Activated CD4-positive, alpha-beta T cell treated with anti-CD3 and anti-CD28 coated beads, Interleukin-2, amount 50 U/mL, for 48 hours (primary cell): ENCODE results near the gene CCR9.
"Not testable (repeated sequence)": the region's sequence is repeated elsewhere in the genome, so short reads cannot be mapped to it uniquely, and the experiment has no call there.

Source experiments
- DNase-seq, 2 experiments: peaks; one replicate each; pipeline ENCODE4 v3.0.0-alpha.2; 2020

The CCR9 gene

GRCh38 chr3:45885979-45886705, at the start of gene CCR9:
Gene CCR9, plus strand, starts transcription at chr3:45886543. Its CDS starts 8,391 bp downstream, at chr3:45894934.
- no peak for DNase-seq

GRCh38 chr3:45838466-45838865, 47.9 kb upstream of the CCR9 start:
- DNase-seq: no peak

- no peak for DNase-seq
Measured at GRCh38 chr3:45841420-45841756, 45.0 kb upstream of the CCR9 start.

- DNase-seq: peak; percentile 87 to 91
Measured at GRCh38 chr3:45841757-45842491, 44.4 kb upstream of the CCR9 start, which contains the start of gene LZTFL1. Gene LZTFL1, minus strand, starts transcription at chr3:45842119. Its CDS starts 128 bp downstream, at chr3:45841991.

GRCh38 chr3:45842851-45843625, 43.3 kb upstream of the CCR9 start:
- DNase-seq: no peak

- no peak for DNase-seq
Measured at GRCh38 chr3:45844616-45845015, 41.7 kb upstream of the CCR9 start.

GRCh38 chr3:45848392-45848791, 38.0 kb upstream of the CCR9 start:
- DNase-seq: no peak

- DNase-seq: no peak
Measured at GRCh38 chr3:45852828-45853227, 33.5 kb upstream of the CCR9 start.

GRCh38 chr3:45856323-45856722, 30.0 kb upstream of the CCR9 start:
- not testable (repeated sequence) for DNase-seq

- DNase-seq: not testable (repeated sequence)
Measured at GRCh38 chr3:45857024-45857423, 29.3 kb upstream of the CCR9 start.

GRCh38 chr3:45858809-45859543, 27.4 kb upstream of the CCR9 start:
- no peak for DNase-seq

- no peak for DNase-seq
Measured at GRCh38 chr3:45860481-45860880, 25.9 kb upstream of the CCR9 start.

- no peak for DNase-seq
Measured at GRCh38 chr3:45861043-45861719, 25.2 kb upstream of the CCR9 start.

GRCh38 chr3:45864760-45865519, 21.4 kb upstream of the CCR9 start:
- peak; percentile 18 to 36 for DNase-seq

GRCh38 chr3:45865563-45865962, 20.8 kb upstream of the CCR9 start:
- no peak for DNase-seq

- no peak for DNase-seq
Measured at GRCh38 chr3:45868213-45868612, 18.1 kb upstream of the CCR9 start.

- DNase-seq: no peak
Measured at GRCh38 chr3:45868650-45869049, 17.7 kb upstream of the CCR9 start.

- DNase-seq: no peak
Measured at GRCh38 chr3:45869638-45870037, 16.7 kb upstream of the CCR9 start.

- peak; percentile 25 to 43 for DNase-seq
Measured at GRCh38 chr3:45870099-45870498, 16.2 kb upstream of the CCR9 start.

GRCh38 chr3:45871780-45872179, 14.6 kb upstream of the CCR9 start:
- no peak for DNase-seq

- no peak for DNase-seq
Measured at GRCh38 chr3:45872569-45872968, 13.8 kb upstream of the CCR9 start.
